Stimulated activated CD4-positive, alpha-beta T cell treated with anti-CD3 and anti-CD28 coated beads, TNF-alpha, amount 100 ng/mL, for 24 hours (primary cell): ENCODE results near the gene SPOCK1.
A peak's percentile ranks its signal among the peaks of the same experiment; 100 is the strongest.
"Not testable (repeated sequence)": the region's sequence is repeated elsewhere in the genome, so short reads cannot be mapped to it uniquely, and the experiment has no call there.

Experiments
- DNase-seq, 3 experiments: peaks; one replicate each; pipeline ENCODE4 v3.0.0-alpha.2; 2020; ENCODE audit warnings: low read depth in 3 of 3

Gene SPOCK1

DNA sequence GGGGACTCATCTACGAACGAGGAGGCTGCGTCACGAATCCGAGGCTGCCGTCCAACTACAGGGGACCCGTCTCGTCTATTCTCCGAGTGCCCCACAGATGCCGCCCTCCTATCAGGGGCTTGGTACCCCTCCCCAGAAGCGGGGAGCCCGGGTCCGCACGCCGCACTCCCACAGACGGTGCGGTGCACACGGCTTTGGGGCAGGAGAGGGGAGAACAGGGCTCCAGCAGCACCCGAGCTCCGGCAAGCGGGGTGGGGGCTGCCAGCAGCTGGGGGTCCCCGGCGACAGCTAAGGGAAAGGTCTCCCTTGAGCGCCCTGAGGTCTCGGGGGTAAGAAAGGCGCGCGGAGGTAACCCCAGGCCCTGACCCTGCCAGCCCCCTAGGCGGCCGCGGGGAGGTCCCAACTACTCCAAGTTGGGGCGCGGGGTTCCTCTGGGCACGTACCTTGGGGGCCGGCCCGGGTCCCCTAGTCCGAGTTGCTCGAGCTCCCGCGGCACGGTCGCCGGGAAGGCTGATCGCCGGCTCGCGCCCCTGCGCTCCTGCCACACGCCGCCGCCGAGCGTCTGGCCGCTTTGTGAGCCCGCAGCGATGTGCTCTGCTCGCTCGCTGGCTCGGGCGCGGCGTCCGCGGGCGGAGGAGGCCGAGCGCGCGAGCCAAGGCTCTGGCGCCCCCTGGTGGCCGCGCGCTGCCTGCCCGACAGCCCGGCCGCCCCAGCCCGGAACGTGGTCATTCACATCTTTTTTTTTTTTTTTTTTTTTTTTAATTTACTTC is at the start of gene SPOCK1:
Gene SPOCK1 (minus strand): TSS at position 591 of the 770 bp plus-strand sequence.
- peak; percentile 9 to 58 (median 20) for DNase-seq

DNA sequence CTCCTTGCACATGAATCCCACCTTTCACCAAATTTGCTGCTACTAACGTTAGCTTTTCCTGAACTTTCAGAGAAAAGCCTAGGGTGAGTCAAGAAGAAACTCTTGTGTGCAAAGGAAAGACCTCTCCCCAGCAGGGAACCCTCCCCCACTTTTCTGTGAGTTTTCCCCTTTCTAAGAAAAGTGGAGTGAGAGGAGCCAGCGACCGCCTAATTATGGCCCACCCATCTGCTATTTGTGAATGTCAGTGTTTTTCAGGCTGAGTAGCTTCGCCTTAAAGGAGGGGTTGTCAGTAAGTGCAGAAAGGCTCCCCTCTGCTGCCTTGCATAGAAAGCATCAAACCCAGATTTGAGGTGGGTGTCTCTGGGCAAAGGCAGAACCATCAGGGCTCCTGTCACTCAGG is 46.8 kb upstream of the SPOCK1 start:
- DNase-seq: no peak

DNA sequence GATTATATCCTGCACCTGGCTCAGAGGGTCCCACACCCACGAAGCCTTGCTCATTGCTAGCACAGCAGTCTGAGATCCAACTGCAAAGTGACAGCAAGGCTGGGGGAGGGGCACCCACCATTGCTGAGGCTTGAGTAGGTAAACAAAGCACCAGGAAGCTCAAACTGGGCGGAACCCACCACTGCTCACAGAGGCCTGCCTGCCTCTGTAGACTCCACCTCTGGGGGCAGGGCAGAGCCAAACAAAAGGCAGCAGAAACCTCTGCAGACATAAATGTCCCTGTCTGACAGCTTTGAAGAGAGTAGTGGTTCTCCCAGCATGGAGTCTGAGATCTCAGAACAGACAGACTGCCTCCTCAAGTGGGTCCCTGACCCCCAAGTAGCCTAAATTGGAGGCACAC is 36.3 kb upstream of the SPOCK1 start:
- not testable (repeated sequence) for DNase-seq

DNA sequence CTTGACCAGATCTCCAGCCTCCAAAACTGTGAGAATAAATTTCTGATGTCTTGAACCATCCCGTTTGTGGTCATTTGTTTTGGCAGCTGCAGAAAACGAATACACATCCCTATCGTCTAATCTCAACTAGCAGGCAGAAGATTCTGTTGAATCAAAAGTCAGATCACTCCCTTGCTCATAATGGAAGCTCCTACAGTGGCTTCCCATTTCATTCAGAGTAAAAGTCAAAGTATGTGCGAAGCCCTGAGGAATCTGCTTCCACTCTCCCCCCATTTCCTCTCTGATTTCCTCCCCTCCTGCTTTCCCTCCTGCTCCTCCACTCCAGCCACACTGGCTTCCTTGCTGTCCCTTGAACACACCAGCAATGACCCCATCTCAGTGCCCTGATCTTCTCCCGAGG is 34.8 kb upstream of the SPOCK1 start:
- DNase-seq: no peak

DNA sequence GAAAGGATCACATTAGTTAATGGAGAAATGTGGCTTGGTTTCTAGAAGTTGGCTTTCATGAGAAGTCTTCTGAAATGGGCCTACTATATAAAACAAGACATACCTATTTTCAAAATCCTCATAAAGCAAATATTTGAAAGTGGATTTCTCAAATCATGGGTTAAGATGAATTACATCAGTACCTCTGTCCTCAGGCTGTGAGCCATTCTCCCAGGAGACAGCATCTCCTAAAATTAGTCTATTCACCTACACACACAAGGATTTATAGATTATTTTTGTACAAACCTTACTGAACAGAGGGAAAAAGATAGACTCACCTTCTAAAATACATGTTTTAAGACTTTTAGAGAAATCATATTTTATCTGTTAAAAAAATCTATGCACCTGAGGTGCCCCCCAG is 32.1 kb upstream of the SPOCK1 start:
- no peak for DNase-seq

DNA sequence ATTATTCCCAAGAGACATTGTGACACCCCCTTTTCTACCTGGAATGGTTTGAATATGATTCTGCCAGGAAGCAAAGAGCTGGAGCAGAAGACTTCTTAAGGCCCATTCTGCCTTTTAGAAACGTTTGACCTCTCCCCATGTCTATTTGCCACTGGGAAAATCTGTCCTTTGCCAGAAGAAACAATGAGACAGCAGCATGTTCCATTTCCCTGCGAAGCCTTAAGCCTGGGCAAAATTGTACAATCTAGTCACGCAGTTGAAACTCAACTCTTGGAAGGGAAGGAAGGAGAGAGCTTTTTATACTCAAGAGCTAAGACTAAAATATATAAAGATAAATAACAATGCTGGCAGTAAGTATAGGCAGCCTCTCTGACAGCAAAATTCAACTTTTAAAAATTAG is 22.1 kb upstream of the SPOCK1 start:
- no peak for DNase-seq

DNA sequence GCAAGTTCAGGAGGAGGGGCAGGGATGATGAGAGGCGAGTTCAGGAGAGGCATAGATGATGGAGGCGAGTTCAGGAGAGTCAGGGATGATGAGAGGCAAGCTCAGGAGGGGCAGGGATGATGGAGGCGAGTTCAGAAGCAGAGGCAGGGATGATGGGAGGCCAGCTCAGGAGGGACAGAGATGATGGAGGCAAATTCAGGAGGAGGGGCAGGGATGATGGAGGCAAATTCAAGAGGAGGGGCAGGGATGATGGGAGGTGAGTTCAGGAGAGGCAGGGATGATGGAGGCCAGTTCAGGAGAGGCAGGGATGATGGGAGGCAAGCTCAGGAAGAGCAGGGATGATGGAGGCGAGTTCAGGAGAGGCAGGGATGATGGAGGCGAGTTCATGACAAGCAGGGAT is 17.8 kb upstream of the SPOCK1 start:
- no peak for DNase-seq

DNA sequence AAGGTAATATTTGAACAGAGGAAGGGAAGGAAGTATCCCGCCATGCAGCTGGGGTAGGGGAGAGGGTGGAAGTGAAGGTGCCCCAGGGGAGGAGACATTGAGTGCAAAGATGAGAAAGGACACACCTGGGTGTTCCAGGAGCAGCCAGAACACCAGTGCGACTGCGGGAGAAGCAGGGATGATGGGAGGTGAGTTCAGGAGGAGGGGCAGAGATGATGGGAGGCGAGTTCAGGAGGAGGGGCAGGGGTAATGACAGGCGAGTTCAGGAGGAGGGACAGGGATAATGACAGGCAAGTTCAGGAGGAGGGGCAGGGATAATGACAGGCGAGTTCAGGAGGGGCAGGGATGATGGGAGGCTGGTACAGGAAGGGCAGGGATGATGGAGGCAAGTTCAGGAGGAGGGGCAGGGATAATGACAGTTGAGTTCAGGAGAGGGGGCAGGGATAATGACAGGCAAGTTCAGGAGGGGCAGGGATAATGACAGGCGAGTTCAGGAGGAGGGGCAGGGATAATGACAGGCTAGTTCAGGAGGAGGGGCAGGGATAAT is 17.2 kb upstream of the SPOCK1 start:
- DNase-seq: no peak

DNA sequence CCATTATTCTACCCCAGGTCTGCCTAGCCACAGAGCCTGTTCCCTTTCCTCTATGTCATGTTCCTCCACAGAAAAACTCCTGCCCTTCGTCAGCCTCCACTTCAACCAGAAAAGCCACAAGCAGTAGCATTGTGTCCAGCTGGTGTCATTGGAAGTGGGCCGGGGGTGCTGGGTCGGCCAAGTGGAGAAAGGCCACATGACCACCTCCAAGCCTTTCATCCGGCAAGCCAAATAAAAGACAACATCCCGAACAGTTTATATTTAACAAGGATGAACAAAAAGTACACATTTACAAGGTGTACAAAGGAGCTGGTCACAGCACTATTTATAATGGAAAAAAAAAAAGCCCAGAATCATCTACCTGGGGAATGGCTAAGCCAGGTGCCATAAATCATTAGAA is 16.1 kb upstream of the SPOCK1 start:
- DNase-seq: no peak

DNA sequence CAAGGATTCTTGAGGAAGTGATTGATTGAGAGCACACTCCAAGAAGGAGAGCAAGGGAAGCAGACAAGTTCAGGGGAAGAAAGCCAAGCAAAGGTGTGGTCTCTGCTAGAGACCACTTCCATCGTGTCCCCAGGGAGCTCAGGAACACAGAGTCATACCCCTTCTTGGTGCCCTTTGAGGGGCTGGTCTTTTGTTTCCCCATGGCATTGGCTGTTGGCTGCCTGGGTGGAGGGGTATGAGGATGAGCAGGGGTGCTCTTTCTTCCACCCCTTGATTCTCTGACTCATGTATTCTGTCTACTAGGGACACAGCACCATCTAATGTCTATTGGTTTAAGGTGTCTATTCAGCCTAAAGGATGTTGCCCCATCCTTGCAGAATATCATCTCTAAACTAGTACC is 11.5 kb upstream of the SPOCK1 start:
- DNase-seq: no peak

DNA sequence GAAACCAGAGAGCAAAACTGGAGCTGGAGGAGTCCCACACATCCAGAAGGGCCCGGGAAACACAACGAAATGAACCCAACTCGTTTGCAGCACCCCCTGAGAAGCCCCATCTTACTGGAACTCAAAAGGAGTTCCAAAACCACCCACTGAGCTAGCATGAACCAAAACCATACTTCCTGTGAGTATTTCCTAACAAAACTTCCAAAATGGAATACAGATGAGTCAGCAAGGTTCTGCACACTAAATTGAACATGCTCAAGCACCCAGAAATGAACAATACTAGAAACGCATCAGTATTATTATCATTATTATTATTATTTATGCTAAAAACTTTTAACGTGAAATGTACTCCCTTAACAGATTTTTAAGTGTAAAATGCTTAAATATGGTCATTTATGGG is 8.0 kb upstream of the SPOCK1 start:
- DNase-seq: no peak

DNA sequence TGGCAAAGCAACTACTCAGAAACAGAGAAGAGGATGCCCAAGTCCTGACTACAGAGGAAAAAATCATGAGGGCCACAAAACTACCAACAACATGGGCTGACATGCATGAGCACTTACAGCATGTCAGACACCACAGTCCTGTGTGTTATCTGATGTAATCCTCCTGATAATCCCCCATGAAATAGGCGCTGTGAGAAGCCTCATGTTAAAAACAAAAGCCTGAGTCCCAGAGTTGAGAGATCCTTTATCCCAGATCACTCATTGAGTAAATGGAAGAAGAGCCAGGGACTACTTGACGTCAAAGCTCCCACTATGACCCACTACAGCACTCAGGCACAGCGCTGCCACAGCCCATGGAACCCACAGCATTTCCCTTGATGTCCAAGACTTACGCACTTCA is 7.2 kb upstream of the SPOCK1 start:
- no peak for DNase-seq

DNA sequence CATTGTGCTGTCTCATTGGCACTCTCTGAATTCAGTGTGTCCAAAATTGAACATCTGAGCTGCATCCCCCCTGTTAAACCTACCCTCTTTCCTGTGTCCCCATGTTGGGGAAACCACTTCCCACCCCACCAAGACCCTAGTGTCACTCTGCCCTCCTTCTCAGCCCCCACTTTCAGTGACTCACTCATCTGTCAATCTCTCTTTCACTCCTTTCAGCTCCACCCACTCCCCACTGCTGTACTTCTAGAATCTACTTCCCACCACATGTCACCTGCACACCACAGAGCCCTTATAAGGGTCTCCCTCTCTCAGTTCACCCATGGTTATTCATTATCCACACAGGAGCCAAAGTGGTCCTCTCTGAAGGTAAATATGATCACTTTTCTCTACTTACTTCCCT is 5.8 kb upstream of the SPOCK1 start:
- no peak for DNase-seq

DNA sequence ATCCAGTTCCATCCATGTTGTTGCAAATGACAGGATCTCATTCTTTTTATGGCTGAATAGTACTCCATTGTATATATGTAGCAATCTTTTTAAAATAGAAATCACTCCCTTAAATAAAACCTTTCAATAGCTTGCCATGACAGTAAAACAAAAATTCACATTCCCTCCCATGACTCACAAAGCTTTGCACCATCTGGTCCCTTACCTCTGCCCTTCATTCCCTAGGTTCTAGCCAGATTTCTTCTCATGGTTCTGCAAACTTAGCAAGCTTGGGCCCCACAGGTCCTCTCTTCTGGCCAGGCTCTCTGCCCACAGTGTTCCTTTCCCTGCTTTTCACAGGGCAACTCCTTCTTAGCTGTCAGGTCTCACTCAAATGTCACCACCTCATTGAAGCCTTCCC is 4.3 kb upstream of the SPOCK1 start:
- no peak for DNase-seq

DNA sequence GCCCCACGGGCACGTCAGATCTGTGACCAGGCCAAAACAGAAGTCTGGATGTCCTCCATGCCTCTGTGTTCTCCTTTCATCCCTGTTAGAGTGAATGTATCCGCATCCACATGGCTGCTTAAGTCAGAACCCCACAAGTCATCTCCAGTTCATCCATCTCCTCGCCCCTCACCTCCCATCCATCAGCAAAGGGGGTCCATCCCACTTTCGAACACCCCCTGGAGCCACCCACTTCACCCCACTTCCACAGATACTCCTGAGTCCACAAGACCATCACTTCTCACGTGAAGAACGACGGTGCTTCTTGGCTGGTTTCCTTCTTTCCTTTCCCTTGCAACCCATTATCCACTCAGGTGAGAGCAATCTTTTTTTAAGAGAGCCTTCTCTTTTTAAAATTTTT is 3.5 kb upstream of the SPOCK1 start:
- DNase-seq: no peak

DNA sequence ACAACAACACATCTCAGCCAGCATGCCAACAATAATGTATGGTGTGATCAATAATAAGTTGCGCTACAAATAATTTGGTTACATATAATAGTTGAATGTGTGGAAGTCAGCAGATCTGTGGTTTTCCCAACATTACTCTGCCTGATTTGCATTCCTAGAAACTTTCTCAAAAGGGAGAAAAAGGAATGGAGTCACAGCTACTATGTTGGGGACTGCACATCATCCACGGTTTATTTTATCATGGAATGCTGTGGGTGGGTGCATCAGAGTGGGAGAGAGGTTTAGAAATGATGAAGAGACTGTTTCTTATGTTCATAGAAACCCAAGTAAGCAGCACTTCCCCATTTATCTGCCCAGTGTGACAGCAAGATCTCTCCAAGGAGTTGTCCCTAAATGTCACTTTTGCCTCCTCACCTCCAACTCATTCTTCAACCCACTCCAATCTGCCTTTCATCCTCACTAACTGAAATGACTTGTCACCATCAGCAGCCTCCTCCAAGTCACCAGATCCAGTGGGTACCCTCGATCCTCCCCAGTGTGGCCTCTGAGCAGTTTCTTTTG is 2.8 kb upstream of the SPOCK1 start:
- DNase-seq: no peak

DNA sequence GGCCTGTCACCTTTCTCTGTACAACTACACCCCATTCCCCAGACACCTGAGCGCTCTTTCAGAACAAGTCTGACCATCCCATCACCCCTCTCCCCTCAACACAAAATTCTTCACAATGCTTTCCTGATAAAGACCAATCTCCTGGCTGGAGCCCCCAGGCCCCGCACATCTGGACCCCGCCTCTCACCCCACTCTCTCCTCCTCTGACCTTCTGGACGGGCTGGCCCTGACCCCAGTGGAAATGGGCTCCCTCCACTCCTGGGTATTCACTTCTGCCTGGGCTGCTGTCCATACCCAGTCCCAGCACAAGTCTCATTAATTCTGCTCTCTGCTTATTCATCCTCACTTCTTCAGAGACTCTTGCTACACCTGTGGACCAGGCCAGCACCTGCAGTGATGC is 2.1 kb upstream of the SPOCK1 start:
- no peak for DNase-seq

DNA sequence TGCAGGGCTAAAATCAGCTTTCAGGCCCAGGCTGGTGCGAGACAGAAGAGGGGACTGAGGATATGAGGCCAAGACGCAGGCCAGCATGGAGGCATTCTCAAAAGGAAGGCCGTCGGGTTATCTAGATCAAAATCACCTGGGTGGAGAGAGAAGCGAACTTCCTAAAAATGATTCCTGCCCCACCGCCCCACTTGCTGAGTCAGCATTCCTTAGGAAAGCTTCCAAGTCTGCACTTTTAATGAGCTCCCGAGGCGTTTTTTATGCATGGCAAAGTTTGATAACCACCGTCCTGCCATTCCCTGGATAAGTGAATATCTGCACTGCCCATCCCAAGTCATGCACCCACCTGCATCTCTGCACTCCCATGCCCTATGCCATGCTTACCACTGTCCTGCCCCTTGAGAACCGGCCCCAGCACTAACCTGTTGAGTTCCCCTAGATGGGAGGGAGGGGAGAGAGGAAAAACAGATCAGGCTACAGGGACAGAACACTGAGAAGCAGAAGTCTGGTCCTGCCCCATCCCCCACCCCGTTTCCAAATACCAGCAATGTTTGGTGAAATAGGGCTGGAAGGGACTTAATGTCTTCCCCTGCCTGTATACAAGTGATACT is 1.6 kb upstream of the SPOCK1 start:
- DNase-seq: no peak

DNA sequence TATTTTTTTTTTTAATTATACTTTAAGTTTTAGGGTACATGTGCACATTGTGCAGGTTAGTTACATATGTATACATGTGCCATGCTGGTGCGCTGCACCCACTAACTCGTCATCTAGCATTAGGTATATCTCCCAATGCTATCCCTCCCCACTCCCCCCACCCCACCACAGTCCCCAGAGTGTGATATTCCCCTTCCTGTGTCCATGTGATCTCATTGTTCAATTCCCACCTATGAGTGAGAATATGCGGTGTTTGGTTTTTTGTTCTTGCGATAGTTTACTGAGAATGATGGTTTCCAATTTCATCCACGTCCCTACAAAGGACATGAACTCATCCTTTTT is 351 bp upstream of the SPOCK1 start:
- DNase-seq: not testable (repeated sequence)

DNA sequence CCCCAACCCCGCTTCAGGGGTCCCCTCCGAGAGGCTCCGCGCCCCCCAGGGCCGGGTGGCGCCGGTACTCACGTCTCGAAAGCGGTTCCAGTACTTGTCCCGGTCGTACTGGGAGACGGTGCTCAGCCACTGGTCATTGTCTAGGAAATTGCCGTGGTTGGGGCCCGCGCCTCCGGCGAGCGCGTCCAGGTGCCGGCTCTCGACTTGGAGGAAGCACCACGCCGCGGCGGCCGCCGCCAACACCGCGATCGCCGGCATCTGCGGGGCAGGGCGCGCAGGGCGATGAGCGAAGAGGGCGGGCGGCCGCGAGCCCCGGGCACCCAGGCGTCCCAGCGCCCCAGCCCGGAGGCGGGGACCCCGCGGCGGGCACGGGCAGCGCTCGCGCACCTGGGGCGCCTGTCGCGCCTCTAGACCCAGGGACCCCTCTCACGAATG is 808 bp downstream of the SPOCK1 start:
- no peak for DNase-seq

DNA sequence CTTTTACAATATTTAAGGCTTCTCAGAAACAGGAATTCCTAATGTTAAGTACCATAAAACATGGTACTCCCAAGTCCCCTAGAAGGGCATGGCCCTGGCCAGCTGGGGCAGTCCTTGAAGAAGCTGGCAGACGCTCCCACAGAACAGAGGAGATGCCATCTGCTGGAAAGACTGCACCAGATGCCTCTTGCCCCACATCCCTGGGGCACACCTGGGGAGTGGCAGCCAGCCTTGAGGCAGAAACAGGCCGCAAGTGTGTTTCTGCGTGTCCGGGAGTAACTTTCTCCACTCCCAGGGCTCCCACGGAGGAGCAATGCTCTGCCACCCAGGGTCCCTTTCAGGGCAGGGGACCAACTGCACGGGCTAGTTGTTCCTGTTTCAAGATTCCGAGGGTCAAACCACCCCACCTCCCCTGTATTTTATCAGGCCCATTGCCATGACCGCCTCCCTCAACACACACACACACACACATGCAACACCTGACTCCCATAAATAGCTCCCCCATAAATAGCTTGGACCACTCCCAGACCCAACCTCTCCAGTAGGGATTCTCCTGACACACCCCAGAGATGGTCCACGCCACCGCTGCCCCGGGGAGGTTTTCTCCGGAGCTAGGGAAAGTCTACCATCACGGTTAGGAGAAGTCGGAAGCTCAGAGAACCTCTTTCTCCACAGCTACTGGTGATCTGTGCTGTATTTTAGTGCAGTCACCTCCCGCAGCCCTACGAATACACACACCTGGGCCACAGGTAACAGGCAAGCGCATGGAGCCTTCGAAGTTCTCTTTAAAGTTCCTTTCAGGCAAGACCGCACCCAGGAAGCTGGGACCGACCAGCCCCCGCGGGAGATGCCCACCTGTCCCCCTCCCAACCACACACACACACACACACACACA is 1.5 kb downstream of the SPOCK1 start:
- DNase-seq: no peak

DNA sequence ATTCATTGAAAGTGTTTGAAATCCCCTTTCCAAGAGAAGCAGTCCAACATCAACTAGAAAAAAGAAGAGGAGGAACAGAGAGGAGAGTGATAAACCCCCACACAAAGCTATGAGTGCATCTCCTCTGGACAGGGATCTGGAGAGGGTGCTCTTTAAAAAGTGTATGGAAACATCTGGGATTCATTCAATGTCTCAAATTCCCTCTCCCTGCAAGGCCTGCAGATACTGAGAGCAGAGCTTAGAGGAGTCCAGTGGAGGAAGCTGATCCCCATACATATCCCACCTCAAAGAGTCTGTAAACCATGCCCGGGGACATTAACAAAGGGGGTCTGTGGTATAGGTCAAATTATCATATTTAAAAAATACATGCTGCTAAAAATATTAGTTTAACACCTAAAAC is 2.2 kb downstream of the SPOCK1 start:
- DNase-seq: no peak
